GM12873 (cell line): ENCODE results near the gene RNF157.

Experiments
- TF ChIP-seq, protein P1 (sequence below): IDR thresholded peaks from 2 replicates; pipeline ENCODE4 v1.5.1; 2012; ENCODE audit warnings: low read depth, mild to moderate bottlenecking, moderate library complexity, low read length, control low read depth; ENCODE audit not compliant: insufficient read depth; ENCODE audit errors: missing control alignments

The RNF157 gene

DNA sequence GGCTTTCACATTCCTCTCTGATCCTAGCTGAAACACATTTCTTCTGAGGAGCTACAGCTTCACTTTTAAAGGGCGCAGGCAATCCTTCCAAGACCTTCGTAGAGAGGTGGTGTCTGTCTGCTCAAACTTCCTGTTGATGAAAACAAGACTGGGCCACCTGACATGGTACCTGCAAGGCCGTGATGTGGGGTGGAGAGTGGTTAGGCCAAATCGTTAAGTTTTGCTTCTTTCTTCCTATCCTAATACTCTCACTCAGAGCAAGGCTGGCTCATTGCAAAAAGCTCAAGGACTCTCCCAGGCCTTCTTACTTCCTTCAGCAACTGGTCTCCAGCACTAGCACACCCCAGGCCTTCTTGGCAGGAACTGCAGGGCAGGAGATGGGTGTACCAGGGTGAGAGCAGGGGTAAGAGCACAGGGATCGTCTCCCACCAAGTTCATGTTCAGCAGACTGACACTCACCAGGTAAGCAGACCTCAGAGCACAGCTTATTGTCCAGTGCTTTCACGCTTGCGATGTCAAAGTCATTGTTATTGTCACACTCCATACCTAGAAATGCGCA lies 88.3 kb downstream of the RNF157 start:
- TF ChIP-seq, protein P1, sequence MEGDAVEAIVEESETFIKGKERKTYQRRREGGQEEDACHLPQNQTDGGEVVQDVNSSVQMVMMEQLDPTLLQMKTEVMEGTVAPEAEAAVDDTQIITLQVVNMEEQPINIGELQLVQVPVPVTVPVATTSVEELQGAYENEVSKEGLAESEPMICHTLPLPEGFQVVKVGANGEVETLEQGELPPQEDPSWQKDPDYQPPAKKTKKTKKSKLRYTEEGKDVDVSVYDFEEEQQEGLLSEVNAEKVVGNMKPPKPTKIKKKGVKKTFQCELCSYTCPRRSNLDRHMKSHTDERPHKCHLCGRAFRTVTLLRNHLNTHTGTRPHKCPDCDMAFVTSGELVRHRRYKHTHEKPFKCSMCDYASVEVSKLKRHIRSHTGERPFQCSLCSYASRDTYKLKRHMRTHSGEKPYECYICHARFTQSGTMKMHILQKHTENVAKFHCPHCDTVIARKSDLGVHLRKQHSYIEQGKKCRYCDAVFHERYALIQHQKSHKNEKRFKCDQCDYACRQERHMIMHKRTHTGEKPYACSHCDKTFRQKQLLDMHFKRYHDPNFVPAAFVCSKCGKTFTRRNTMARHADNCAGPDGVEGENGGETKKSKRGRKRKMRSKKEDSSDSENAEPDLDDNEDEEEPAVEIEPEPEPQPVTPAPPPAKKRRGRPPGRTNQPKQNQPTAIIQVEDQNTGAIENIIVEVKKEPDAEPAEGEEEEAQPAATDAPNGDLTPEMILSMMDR = no peak

DNA sequence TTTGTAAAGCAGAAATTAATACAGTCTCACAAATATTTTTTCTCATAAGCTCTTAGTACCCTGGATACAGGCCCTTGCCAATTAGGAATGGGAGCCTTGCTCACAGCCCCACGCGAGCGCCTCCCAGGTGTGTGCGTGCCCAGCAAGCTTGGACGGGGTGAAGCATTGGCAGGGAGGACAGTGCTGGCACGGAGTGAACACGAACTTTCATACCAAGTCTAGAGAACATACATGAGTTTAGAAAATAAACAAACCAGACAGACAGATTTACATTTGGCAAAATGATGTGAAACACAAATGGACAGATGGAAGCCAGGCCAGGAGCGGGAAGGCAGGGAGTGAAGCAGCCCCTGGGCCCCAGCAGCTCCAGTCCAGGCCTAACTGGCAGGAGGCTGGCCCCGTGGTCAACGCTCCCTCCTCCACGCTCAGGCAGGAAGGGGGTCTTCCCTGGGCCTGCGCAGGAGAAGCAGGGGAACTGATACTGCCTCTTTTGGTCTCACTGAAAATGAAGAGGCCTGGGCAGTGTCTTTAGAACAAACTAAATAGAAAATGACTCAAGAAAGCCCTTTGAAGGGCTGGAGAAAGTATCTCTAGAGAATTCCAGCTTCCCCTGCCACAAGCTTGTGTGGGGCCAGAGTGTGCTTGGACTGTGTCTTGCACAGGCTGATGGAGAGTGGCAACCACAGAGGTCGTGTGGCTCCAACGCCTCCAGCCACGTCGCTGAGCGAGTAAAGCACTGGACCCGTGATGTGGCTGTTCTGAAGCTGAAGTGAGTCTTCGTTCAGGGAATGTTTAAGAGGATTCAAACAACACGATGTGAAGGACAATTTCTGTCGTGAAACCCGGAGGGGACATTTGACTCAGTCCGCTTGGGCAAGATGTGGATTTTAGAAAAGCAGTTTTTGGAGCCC lies 89.3 kb downstream of the RNF157 start:
- TF ChIP-seq, protein P1 = no peak

DNA sequence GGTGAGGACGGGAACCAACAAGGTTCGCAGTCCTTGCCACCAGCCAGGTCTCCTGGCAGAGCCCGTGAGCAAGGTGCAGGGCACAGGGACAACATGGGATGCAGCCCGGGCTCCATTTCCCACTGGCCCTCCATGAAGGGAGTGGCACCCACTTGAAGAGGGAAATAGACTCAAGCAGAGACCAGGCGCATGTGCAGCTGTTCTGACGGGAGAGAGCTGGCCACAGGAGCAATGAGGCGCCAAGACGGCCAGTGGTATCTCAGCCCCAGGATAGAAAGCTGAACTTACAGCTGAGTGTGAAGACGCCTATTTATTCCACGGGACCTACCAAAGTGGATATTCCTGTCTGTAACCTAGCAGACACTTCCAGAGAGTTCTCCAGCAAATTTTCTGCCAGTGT lies 91.1 kb downstream of the RNF157 start:
- TF ChIP-seq, protein P1 = no peak

DNA sequence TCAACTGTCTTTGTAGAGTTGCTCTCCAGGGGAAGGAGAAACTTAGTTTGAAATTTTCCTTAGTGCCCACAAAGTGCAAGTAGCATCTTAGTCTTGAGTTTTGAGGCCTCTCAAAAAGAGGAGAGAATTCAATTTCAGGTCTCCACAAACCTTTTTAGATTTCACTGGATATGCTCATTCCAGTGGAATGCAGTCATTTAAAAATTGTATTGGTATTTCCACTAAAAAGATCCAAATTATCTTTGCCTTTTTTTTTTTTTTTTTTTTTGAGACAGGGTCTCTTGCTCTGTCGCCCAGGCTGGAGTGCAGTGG lies 92.3 kb downstream of the RNF157 start:
- TF ChIP-seq, protein P1 = no peak

DNA sequence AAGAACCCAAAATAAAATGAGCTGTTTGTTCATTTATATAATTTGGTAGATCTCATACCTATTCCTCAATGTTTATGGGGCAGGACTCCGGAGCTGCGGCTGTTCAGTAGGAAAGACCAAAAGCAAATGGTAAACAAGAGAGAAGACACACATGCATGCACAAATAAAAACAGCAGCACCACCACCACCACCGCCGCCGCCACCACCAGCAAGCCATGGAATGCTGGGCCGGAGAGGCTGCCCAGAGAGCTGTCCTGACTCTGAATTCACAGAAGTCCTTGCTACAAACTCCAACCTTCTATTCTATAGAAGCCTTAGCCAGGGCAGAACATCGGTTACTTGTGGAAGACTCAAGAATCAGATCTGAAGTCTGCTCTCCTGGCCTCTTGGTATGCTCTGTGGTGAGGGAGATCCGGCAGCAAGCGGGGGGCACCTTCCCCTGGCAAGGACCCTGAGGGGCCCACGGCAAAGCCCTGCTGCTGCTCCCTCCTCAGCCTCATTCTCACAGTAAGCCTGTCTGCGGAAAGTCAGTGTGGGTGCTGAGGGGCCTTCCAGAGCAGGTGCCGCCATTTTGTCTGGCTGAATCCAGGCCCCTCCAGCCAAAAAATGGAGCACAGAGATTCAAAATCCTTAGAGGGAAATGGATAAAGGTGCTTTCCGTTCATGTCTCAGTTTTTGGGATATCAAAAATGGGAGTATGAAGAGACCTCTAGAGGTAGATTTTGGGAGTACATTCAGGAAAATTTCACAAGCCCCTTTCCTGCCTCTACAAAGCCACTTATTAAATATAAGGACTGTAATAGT lies 92.9 kb downstream of the RNF157 start:
- TF ChIP-seq, protein P1 = no peak

DNA sequence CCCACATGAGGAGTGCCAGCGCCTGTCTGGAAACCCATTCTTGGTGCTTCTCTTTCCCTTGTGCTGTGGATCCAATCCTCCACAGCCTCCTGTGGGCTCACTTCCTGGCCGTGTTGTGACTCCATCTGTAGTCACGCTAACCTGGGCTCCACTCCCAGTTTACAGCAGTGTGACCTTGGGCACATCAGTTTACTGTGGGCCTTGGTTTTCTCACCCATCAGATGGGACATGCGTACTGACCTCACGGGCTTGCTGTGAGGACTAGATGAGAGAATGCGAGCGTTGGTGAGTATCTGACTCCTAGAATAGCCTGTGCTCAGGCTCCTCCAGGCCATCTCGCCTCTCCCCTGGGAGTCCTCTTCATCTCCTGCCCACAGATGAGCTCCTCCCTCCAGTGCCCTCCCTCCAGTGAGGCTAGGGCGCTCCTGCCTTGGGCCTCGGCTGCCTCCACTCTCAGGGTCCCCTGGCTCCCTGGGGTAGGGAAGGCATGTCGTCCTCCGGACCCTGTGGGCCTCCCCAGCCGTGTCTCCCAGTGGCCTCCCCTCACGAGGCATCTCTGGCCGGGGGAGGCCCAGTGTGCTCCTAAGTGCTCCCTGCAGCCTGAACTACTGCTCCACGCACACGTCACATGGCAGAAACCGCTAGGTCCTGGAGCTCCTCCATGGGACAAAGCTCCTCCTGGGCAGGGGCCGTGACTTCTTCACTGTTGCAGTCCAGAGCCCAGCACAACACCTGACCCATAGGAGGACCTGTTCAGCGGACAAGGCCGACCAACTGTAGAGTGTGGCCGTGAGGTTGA lies 94.0 kb downstream of the RNF157 start:
- TF ChIP-seq, protein P1 = no peak
